B cell (primary cell): ENCODE measurements around the gene SLC27A5. TPM values are rescaled to one million over a fixed set of nuclear protein-coding genes. Genes with fewer than 3 reads are reported as not detected.

Experiments
- ATAC-seq: fragments of 200-7000 bp; cut with Tn5 transposase; one replicate; pipeline ENCODE4 v1.10.0; 2021; ENCODE audit warnings: low read depth, mild to moderate bottlenecking, moderate number of reproducible peaks, moderate library complexity
- CTCF ChIA-PET: fragments of 350-600 bp; sonication (Branson Sonifier 250); formaldehyde crosslinking; loops from one replicate; lab custom pipeline; 2021; ENCODE audit warnings: antibody characterized with exemption, inconsistent platforms; lab: Charles Lee
- POLR2A ChIA-PET: fragments of 350-600 bp; sonication (Branson Sonifier 250); formaldehyde crosslinking; loops from one replicate; lab custom pipeline; 2021; ENCODE audit warnings: antibody characterized with exemption; lab: Charles Lee
- DNase-seq: peaks from one replicate; pipeline ENCODE4 v3.0.0; 2013
- H2AFZ ChIP-seq: 2 replicates; pipeline ENCODE4 v1.6.1; 2012; ENCODE audit warnings: mild to moderate bottlenecking, low read depth, low read length; ENCODE audit not compliant: insufficient read depth, poor library complexity, severe bottlenecking
- H3K27ac ChIP-seq, 2 donors: 1 replicate in 1 of 2; 2 replicates in 1 of 2; pipeline ENCODE4 v1.5.1; 2012 to 2013; ENCODE audit warnings: low read length in 2 of 2, mild to moderate bottlenecking in 2 of 2, moderate library complexity in 1 of 2
- H3K27me3 ChIP-seq, 4 experiments: fragments of 200-600 bp in 1 of 4; sonication (generic) in 1 of 4; replicated peaks in 1 of 4; 1 replicate in 2 of 4; 2 replicates in 2 of 4; pipeline versions ENCODE4 v1.6.1 to v1.7.0; 2013 to 2016; ENCODE audit warnings: low read length in 3 of 4, mild to moderate bottlenecking in 2 of 4, mixed read lengths in 1 of 4, moderate library complexity in 1 of 4; ENCODE audit not compliant: insufficient read depth in 4 of 4, control insufficient read depth in 3 of 4; ENCODE audit errors: control extremely low read depth in 1 of 4
- H3K36me3 ChIP-seq, 2 experiments: replicated peaks in 1 of 2; 1 replicate in 1 of 2; 2 replicates in 1 of 2; pipeline versions ENCODE4 v1.6.1 to v1.7.1; 2013; ENCODE audit warnings: low read length in 1 of 2; ENCODE audit not compliant: insufficient read depth in 2 of 2, control insufficient read depth in 1 of 2; ENCODE audit errors: control extremely low read depth in 1 of 2, extremely low read depth in 1 of 2
- H3K4me1 ChIP-seq, 2 donors: fragments of 200-600 bp in 1 of 2; sonication (generic) in 1 of 2; 1 replicate in 1 of 2; 2 replicates in 1 of 2; pipeline versions ENCODE4 v1.5.1 to v1.6.1; 2013 to 2017; ENCODE audit warnings: low read length in 2 of 2; ENCODE audit not compliant: control insufficient read depth in 2 of 2, insufficient read depth in 2 of 2
- H3K4me2 ChIP-seq: replicated peaks from 2 replicates; pipeline ENCODE3; 2012; ENCODE audit warnings: mild to moderate bottlenecking, low read depth, low read length; ENCODE audit not compliant: poor library complexity, severe bottlenecking
- H3K4me3 ChIP-seq, 5 experiments: fragments of 200-600 bp in 1 of 5; sonication (generic) in 1 of 5; 1 replicate in 3 of 5; 2 replicates in 2 of 5; pipeline versions ENCODE4 v1.5.1 to v1.7.0; 2011 to 2016; ENCODE audit warnings: low read length in 4 of 5, mild to moderate bottlenecking in 4 of 5, low read depth in 2 of 5, control low read depth in 1 of 5, moderate library complexity in 1 of 5; ENCODE audit not compliant: insufficient read depth in 1 of 5; ENCODE audit errors: control extremely low read depth in 1 of 5, extremely low read depth in 1 of 5
- H3K79me2 ChIP-seq: fragments of 200-600 bp; sonication (generic); one replicate; pipeline ENCODE4 v1.6.0; 2016; ENCODE audit warnings: low read length; ENCODE audit not compliant: control insufficient read depth, insufficient read depth
- H3K9ac ChIP-seq: fragments of 200-600 bp; sonication (generic); 2 replicates; pipeline ENCODE4 v1.6.1; 2017; ENCODE audit warnings: mild to moderate bottlenecking, low read length, moderate library complexity
- H3K9me3 ChIP-seq, 3 donors: one replicate each; pipeline versions ENCODE4 v1.6.1 to v1.7.1; 2013; ENCODE audit warnings: low read length in 2 of 3; ENCODE audit not compliant: control insufficient read depth in 2 of 3, insufficient read depth in 1 of 3; ENCODE audit errors: control extremely low read depth in 1 of 3
- H4K20me1 ChIP-seq: 2 replicates; pipeline ENCODE4 v1.6.0; 2012; ENCODE audit warnings: mild to moderate bottlenecking, low read length; ENCODE audit not compliant: insufficient read depth, control insufficient read depth, poor library complexity, severe bottlenecking
- H3K27ac Mint-ChIP-seq: one replicate; pipeline ENCODE4 v1.8.0; 2021; ENCODE audit warnings: mixed read lengths
- H3K27me3 Mint-ChIP-seq: one replicate; pipeline ENCODE4 v1.8.0; 2021; ENCODE audit warnings: mixed read lengths
- H3K4me1 Mint-ChIP-seq: one replicate; pipeline ENCODE4 v1.8.0; 2021; ENCODE audit warnings: mixed read lengths
- H3K4me3 Mint-ChIP-seq: one replicate; pipeline ENCODE4 v1.8.0; 2021; ENCODE audit warnings: mixed read lengths
- H3K9me3 Mint-ChIP-seq: one replicate; pipeline ENCODE4 v1.8.0; 2022; ENCODE audit warnings: mixed read lengths; ENCODE audit not compliant: insufficient read depth
- CTCF ChIP-seq: fragments of 200-600 bp; IDR thresholded peaks from one replicate; pipeline ENCODE4 v1.8.0; 2022; ENCODE audit warnings: antibody characterized with exemption, mild to moderate bottlenecking
- EZH2 ChIP-seq: IDR thresholded peaks from 2 replicates; pipeline ENCODE4 v1.6.1; 2012; ENCODE audit warnings: borderline replicate concordance, low read depth, mild to moderate bottlenecking, moderate library complexity, low read length; ENCODE audit not compliant: insufficient read depth, poor library complexity, severe bottlenecking
- WGBS: methylation state at CpG from one replicate; pipeline ENCODE4 v1.1.5; 2013; ENCODE audit warnings: missing lambda C conversion rate; ENCODE audit not compliant: insufficient coverage; 5-methylcytosine and 5-hydroxymethylcytosine counted together
- intact Hi-C: fragments of 100-400 bp; cut with micrococcal nuclease; formaldehyde crosslinking; loops from one replicate; pipeline ENCODE4 v1.10.0; 2022
- polyA plus RNA-seq: library from polyadenylated mRNA; depleted of rRNA; stranded (reverse); fragments of >200 nt; gene quantifications from 2 replicates; pipeline ENCODE4 v1.2.3, GENCODE V29; 2012
- total RNA-seq, 2 donors: library from RNA; stranded (reverse); fragments of 120-200 nt in 1 of 2; gene quantifications; 1 replicate in 1 of 2; 2 replicates in 1 of 2; pipeline versions ENCODE4 v1.2.3 to v1.2.4, GENCODE V29; 2013 to 2022

Gene SLC27A5
- total and polyA plus RNA-seq, 2 donors (not counting 1 experiment from before 2014, with no cell fraction given): 8.9 to 11.8 TPM

GRCh38 chr19:58518256-58519086 is 6.7 kb upstream of the SLC27A5 start:
- Histone ChIP-seq H3K27ac (peak overlapping the region; percentile 76 to 96), H3K4me2 (peak overlapping the region; percentile 93), H3K36me3 (peaks cover 0 to 12% of the 10 kb centered on the region in 2 experiments), H3K27me3 (no peaks in the 10 kb centered on the region), H3K9me3 (no peaks in the 10 kb centered on the region), H3K79me2 (peaks cover 47% of the 10 kb centered on the region), H3K9ac (peak overlapping the region; percentile 81), H2AFZ (peak overlapping the region; percentile 79), H3K4me1 (peaks cover 25 to 39% of the 10 kb centered on the region in 2 donors), H4K20me1 (peaks cover 48% of the 10 kb centered on the region), H3K4me3 (peak overlapping the region; percentile 32 to 78 (median 71))
- ATAC-seq (no peak), DNase-seq (no peak)
- TF ChIP-seq EZH2 (no peak), CTCF (no peak)
- POLR2A ChIA-PET: interaction anchor here (1.2 to 3.3 kb wide), 10 partner anchors 19 to 192 kb away, joined by 3 to 30 read pairs (median 6); partner anchors contain the start of genes TRIM28, ZNF132, ZNF324B and ZNF497
- CTCF ChIA-PET: interaction anchor here (0.6 to 4.9 kb wide), 16 partner anchors 10 to 791 kb away, joined by 3 to 72 read pairs (median 6); partner anchors contain the start of genes CHMP2A, TRIM28, ZNF497 and ZNF584
- intact Hi-C loops: loop anchor here (1.0 to 2.0 kb wide), 5 partner anchors 19 to 191 kb away; partner anchors contain the start of genes CHMP2A, ZNF132 and ZNF837
- 6% methylated on average over 15 of the region's 22 CpGs for whole genome bisulfite sequencing
- Mint-ChIP-seq H3K4me3 (peak overlapping the region; percentile 98), H3K9me3 (no peaks in the 10 kb centered on the region), H3K27ac (peak overlapping the region; percentile 99), H3K4me1 (peaks cover 50% of the 10 kb centered on the region), H3K27me3 (no peaks in the 10 kb centered on the region)
